ENCODE data around the gene PON2.

The PON2 gene

DNA sequence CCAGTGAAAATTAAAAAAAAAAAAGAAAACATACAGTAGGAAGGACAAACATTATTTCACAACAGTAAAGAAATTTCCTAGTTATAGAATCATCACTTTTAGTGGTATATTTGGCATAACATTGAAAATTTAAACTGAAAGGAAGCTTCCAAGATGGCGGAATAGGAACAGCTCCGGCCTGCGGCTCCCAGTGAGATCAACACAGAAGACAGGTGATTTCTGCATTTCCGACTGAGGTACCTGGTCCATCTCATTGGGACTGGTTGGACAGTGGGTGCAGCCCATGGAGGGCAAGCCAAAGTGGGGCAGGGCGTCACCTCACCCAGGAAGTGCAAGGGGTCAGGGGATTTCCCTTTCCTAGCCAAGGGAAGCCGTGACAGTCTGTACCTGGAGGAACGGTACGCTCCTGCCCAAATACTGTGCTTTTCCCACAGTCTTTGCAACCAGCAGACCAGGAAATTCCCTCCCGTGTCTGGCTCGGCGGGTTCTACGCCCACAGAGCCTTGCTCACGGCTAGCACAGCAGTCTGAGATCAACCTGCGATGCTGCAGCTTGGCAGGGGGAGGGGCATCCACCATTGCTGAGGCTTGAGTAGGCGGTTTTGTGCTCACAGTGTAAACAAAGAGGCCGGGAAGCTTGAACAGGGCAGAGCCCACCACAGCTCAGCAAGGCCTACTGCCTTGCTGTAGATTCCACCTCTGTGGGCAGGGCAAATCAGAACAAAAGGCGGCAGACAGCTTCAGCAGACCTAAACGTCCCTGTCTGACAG lies 58.0 kb downstream of the PON2 start:
- Mint-ChIP-seq H3K27me3 (ENCODE audit: low read depth, poor library complexity) (peaks cover 4% of the 10 kb centered on the region), H3K9me3 (peaks cover 56% of the 10 kb centered on the region), H3K36me3 (ENCODE audit: low read depth) (peaks cover 22% of the 10 kb centered on the region), H3K4me3 (no peak overlapping the region), H3K4me1 (no peaks in the 10 kb centered on the region), H3K27ac (no peak overlapping the region)
- no peak for TF ChIP-seq CTCF (IDR thresholded peaks at IDR 0.05)
- no peak for DNase-seq

GRCh38 chr7:95375591-95376257 lies 59.1 kb downstream of the PON2 start:
- Mint-ChIP-seq H3K4me3 (no peak overlapping the region), H3K27ac (no peak overlapping the region), H3K36me3 (ENCODE audit: low read depth) (peaks cover 22% of the 10 kb centered on the region), H3K27me3 (ENCODE audit: low read depth, poor library complexity) (peaks cover 4% of the 10 kb centered on the region), H3K9me3 (peaks cover 45% of the 10 kb centered on the region), H3K4me1 (no peaks in the 10 kb centered on the region)
- no peak for TF ChIP-seq CTCF (IDR thresholded peaks at IDR 0.05)
- no peak for DNase-seq

DNA sequence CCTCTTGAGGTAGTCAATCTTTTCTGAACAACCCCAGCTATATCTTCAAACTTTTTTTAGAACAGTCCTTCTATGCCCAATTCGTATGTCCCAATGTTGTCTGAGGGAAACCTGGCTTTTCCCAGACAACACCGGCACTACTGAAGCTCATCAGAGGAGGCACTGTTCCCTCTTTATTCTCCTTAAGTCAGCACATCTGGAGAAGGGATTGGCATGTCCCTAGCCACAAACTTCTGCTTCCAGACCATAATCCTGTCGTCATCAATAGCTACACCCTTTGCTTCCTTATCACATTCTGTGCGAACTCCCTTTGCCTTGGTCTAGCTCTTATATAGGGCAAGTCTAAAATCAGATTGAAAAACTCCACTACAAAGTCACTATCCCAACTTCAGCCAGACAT lies 61.5 kb downstream of the PON2 start:
- Mint-ChIP-seq H3K4me3 (no peak overlapping the region), H3K27ac (no peak overlapping the region)
- no peak for TF ChIP-seq CTCF (IDR thresholded peaks at IDR 0.05)

GRCh38 chr7:95368235-95368634 lies 66.6 kb downstream of the PON2 start:
- no peak for DNase-seq
- Mint-ChIP-seq H3K27ac (no peak overlapping the region), H3K4me1 (peaks cover 13% of the 10 kb centered on the region), H3K27me3 (ENCODE audit: low read depth, poor library complexity) (peaks cover 3% of the 10 kb centered on the region), H3K9me3 (peaks cover 3% of the 10 kb centered on the region), H3K4me3 (no peak overlapping the region), H3K36me3 (ENCODE audit: low read depth) (no peaks in the 10 kb centered on the region)
- TF ChIP-seq CTCF (IDR thresholded peaks at IDR 0.05): no peak

More for the DNA sequence above, 61.5 kb downstream of the PON2 start:
- Mint-ChIP-seq H3K27me3 (ENCODE audit: low read depth, poor library complexity) (peaks cover 4% of the 10 kb centered on the region), H3K9me3 (peaks cover 22% of the 10 kb centered on the region), H3K4me1 (no peaks in the 10 kb centered on the region), H3K36me3 (ENCODE audit: low read depth) (peaks cover 15% of the 10 kb centered on the region)
- no peak for DNase-seq

DNA sequence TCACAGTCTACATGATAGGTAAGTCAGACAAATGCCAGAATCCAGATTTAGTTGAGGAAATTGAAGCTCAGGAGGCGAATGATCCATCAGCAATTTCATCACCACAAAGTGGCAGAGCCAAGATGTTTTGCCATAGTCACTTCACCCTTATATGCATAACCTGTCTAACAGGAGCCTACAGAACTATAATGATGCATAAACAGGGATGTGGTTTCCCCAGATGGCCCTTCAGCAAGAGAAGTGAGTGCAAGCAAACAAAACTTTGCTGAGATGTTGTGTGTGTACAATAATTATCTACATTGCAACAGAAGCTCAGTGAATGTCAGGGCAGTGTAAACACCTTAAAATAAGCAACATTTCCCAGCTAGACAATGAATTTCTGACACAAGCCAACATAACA lies 67.2 kb downstream of the PON2 start:
- no peak for DNase-seq
- H3K27ac Mint-ChIP-seq: no peak overlapping the region
- H3K27me3 Mint-ChIP-seq (ENCODE audit: low read depth, poor library complexity): peaks cover 3% of the 10 kb centered on the region
- H3K36me3 Mint-ChIP-seq (ENCODE audit: low read depth): no peaks in the 10 kb centered on the region
- no peak for TF ChIP-seq CTCF (IDR thresholded peaks at IDR 0.05)
- peaks cover 3% of the 10 kb centered on the region for H3K9me3 Mint-ChIP-seq
- peaks cover 14% of the 10 kb centered on the region for H3K4me1 Mint-ChIP-seq
- H3K4me3 Mint-ChIP-seq: no peak overlapping the region

Data from nephron progenitor cell (in vitro differentiated cells).